NCI-H2107 treated with DMSO at 0.1 percent for 48 hours (cell line): ENCODE data around the gene RPS6KB2.
"Not testable (repeated sequence)": the region's sequence is repeated elsewhere in the genome, so short reads cannot be mapped to it uniquely, and the experiment has no call there.

ENCODE experiments used
- DNase-seq: peaks from one replicate; lab custom pipeline; 2025; ENCODE audit not compliant: unreplicated experiment; lab: John Stamatoyannopoulos, UW

The RPS6KB2 gene

DNA sequence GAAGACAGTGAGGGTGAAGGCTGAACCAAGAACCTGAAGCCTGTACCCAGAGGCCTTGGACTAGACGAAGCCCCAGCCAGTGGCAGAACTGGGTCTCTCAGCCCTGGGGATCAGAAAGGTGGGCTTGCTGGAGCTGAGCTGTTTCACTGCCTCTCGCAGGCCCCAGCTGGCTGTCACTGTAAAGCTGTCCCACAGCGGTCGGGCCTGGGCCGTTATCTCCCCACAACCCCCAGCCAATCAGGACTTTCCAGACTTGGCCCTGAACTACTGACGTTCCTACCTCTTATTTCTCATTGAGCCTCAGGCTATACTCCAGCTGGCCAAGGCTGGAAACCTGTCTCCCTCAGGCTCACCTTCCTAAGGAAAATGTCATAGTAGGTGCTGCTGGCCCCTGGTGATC lies 30.8 kb upstream of the RPS6KB2 start:
- no peak for DNase-seq

DNA sequence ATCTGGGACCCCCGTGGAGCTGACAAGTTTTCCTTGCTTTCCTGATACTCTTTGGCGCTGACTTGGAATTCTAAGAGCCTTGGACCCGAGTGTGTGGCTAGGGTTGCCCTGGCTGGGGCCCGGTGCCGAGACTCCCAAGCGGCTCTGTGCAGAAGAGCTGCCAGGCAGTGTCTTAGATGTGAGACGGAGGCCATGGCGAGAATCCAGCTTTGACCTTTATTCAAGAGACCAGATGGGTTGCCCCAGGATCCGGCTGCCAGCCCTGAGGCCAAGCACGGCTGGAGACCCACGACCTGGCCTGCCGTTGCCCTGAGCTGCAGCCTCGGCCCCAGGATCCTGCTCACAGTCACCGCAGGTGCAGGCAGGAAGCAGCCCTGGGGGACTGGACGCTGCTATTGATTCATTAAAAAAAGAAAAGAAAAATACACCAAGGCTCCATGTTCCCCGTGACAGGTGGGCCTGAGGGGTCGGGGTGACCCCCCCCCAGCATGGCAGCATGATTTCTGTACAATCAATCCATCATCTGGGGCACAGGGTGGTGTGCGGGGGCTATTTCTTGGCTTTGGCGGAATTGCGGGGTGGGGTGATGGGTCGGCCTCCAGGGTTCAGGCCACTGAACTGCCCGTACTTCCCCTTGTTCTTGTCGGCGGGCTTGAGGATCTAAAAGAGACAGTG lies 30.2 kb upstream of the RPS6KB2 start:
- no peak for DNase-seq

DNA sequence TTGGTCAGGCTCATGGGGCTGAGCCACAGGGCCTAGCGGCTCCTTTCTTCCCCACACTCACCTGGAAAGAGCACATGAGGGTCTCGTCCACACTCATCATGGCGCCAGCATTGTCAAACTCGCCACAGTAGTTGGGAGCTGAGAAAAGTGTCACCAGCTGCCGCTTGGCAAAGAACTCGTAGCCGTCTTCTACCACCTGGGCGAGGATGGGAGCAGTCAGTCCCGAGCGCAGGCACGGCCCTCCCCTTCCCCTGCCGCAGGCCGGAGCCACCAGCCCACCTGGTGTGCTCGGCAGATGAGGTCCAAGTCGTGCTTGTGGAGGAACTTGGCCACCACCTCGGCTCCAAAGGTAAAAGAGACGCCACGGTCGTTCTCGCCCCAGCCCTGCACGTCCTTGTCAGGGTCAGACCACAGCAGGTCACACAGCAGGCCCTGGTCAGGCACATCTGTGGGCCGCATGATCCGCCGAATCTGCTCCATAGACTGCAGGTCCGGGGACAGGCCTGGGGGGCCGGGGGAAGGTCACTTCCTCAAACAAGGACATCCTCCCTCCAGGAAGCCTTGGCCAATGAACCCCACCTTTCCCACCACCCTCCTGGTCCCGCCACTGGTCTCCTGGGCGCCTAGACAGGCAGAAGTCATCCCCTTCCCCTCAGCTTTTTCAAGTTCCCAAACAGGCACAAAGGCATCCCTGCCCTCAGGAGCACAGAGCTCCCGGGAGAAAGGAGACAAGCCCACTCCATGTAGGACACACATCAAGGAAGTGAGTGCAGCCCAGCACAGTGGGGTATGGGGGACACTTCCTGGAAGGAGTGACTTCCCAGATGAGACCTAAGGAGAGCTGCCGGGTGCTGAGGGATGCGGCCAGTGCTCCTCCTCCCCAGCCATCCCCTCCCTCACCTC lies 29.4 kb upstream of the RPS6KB2 start:
- no peak for DNase-seq

DNA sequence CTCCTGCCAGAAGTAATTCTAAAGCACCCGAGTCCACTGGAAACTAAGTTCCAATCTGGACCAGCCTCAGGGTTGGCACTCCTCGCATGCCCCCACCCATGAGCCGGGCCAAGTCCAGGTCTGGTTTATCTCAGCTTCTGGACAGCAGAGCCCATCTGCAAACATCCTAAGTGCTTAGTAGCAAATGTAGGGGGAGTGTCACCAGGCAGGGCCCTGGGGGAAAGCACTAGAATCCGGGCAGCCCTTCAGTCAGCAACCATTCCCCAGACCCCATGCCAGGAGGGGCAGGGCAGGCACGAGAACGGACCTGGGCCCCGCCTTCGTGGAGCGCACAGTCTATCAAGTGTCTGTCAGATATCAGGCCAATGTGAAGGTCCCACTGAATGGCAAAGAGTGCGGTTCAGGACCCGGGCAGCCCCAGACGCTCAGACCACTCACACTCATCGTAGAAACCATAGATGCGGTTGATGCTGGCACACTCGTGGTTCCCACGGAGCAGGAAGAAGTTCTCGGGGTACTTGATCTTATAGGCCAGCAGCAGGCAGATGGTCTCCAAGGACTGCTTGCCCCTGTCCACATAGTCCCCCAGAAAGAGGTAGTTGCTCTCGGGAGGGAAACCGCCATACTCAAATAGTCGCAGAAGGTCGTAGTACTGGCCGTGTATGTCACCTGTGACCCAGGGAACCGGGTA lies 27.9 kb upstream of the RPS6KB2 start:
- no peak for DNase-seq

DNA sequence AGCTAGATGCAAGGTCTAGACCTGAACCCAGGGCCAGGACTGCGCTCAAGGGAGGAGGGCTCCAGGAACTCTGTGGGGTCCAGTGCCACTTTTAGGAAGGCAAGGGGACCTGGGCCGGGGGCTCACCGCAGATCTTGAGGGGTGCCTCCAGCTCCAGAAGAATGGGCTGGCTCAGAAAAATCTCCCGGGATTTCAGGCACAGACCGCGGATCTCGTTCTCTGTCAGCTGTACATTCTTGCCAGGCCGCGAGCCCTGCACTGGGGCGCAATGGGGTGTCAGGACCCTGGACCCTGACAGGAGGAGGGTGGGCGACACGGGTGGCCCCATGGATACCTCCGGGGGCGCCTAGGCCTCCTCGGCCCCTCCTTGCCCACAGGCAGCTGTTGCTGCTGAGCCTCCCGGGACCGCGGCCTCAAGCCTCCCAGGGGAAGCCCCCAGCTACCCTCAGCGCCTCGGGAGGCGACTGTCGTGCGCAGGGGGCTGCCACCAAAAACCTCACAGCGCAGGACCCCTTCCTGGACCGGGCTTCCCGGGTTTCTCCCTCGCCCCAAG lies 27.3 kb upstream of the RPS6KB2 start:
- no peak for DNase-seq

DNA sequence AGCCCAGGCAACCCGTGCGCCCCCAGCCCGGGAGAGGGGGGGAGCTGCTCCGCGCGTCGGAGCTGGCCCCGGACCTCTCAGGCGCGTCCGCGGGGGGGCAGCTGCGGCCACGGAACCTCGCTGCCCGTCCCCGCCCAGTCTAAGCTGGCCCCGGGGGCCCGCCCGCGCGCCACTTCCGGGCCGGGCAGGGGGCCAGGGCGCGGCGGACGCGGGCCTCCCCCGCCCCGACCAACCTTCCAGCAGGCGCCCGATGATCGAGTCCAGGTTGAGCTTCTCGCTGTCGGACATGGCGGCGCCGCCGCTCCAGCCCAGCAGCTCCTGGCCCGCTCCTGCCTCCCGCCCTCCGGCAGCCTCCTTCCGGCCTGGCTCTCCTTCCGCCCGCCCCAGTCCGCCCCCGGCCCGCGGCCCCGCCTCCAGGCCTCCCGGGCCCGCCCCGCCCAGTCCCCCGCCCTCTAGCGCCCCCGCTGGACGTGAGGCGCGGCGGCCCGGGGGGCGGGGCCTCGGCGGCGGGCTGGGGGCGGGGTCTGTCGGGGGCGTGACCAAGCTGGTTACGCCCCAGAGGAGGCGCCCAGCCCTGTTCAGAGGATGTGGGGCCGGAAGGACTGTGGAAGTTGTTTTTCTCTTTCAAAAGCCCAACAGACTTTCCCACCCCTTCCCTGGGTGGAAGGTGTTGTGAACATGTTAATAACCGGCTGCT lies 26.7 kb upstream of the RPS6KB2 start, which contains the start of gene PPP1CA:
TSS of gene PPP1CA (minus strand) at position 364 of the 697 bp plus-strand sequence. CDS start at position 288, 76 bp downstream.
- DNase-seq, result peak; percentile 69

DNA sequence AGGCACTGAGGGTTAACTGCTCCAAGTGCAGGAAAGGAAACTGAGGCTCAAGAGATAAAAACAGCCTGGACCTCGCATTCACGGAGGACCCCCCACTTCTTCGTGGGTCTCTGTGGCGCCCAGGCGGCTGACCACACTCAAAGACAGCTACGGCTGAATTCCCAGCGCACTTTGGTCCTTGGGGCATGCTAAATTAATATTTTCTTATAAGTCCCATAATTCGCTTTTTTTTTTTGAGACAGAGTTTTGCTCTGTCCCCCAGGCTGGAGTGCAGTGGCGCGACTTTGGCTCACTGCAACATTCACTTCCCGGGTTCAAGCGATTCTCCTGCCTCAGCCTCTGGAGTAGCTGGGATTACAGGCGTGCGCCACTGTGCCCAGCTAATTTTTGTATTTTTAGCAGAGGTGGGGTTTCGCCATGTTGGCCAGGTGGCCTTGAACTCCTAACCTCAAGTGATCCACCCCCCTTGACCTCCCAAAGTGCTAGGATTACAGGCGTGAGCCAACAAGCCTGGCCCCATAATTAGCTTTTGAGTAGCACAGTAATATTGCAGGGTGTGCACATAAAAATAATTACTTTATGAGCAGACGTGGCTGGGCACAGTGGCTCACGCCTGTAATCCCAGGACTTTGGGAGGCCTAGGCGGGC lies 26.0 kb upstream of the RPS6KB2 start:
- DNase-seq, result not testable (repeated sequence)

DNA sequence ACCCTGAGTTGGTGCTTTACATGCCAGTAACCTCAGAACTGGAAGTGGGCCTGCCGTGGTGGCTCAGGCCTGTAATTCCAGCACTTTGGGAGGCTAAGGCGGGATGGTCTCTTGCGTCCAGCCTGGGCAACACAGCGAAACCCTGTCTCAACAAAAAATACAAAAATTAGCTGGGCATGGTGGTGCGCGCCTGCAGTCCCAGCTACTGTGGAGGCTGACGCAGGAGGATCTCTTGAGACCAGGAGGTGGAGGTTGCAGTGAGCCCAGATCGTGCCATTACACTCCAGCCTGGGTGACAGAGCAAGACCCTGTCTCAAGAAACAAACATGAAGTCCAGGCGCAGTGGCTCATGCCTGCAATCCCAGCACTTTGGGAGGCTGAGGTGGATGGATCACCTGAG lies 25.2 kb upstream of the RPS6KB2 start:
- DNase-seq, result not testable (repeated sequence)

DNA sequence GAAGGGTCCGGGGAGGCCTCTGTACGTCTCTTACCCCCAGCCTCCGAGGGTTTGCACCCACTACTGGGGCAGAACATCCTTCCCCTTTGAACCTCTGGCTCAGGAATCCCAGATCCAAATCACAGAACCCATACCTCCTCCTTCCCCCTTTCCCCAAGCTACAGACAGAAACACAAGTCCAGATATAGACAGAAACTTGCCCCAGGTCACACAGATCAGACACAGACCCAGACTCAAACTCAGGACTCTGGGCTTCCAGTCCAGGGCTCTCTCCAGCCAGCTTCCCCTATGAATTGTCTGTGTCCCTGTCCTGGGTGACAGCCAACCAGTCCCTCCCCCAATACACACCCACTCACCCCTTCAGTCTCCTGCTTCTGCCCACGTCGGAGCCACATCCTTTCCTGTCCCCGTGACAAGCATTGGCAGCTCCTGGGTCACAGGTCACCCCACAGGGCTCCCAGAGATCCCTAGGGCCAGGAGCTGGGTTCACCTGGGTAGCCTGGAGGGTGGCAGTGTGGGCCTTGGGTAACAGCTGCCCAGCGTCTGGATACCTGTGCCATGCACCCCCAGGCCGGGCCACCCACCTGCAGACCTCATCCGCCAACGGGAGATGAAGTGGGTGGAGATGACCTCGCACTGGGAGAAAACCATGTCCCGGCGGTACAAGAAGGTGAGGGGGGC lies 23.6 kb upstream of the RPS6KB2 start:
- DNase-seq, result no peak

DNA sequence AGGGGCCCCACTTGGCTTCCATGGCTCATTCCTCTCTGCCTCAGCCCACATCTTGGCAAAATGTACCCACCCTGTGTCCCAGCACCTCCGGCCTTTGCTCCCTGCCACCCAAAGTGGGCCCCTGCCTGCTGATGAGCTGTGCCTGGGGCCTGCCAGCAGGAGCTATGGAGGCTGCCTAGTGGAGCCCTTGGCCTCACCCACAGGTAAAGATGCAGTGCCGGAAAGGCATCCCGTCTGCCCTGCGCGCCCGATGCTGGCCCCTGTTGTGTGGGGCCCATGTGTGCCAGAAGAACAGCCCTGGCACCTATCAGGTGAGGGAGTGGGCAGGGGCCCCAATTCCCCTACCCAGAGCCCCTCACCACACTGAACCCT lies 23.1 kb upstream of the RPS6KB2 start:
- DNase-seq, result no peak

DNA sequence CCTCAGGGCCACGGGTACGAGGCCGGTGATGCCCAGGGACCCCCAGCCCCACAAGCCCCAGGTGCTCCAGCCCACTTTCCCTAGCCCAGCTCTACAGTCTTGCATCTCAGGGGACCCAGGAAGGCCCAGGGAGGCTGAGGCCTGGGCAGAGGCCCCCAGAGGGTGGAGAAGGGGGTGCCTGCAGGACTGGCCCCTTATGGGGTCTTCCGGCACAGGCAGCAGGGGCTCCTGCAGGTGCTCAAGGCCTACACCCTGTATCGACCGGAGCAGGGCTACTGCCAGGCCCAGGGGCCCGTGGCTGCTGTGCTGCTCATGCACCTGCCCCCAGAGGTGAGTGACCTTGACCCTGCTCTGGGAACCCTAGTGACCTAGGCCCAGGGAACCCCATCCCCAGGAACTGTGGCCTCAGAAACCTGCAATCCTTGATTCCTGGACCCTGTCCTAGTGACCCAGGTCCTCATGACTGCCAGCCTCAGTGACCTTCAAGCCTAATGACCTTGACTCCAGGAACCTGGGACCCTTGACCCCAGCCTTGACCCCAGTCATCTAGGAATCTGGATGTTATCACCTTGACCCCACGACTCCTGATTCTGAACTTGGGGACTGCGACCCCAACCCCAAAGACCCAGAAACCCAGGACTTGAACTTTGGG lies 22.5 kb upstream of the RPS6KB2 start:
- DNase-seq, result no peak

DNA sequence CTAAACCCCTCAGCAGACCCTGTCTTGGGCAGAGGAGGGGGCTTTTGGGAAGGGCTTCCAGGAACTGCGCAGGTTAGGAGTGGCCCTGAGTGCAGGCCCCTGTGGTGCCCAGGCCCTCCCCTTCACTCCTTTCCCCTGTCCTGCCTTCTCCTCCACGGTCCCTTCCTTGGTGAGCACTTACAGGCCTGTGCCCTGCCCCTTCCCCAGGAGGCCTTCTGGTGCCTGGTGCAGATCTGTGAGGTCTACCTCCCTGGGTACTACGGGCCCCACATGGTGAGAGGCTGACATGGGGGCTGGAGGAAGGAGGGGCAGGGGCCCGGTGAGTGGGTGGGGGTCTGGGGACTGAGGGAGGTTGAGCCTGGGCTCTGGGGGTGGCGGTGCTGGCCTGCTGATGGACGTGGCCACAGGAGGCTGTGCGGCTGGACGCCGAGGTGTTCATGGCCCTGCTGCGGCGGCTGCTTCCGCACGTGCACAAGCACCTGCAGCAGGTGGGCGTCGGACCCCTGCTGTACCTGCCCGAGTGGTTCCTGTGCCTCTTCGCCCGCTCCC lies 21.8 kb upstream of the RPS6KB2 start:
- DNase-seq, result no peak

DNA sequence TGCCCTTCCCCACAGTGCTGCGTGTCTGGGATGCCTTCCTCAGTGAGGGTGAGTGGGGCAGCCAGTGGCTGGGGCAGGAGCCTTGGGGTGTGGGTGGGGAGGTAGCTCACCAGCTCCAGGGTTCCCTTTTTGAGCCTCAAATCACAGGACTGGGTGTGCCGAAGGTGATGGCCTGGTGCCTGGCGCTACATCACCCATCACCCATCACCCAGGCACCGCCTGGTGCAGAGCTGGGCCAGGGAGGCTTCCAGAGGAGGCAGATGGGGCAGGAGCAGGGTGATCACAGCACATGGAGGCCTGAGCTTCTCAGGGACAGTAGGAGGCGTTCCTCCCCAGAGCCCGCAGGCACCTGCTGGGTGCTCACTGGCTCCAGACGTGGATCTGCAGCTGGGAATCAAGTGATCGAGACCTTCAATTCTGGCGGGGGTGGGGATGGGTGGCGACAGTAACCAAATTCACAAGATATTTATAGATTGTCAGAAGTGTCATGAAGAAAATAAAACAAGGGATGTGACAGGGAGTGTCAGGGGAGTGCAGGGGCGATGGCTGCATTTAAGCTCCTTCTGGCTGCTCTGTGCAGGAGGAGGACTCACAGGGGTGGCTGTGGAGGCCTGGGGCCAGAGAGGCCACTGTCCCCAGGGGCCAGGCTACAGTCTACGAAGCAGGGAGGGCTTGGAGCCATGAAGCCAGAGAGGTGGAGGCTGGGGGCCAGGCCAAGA lies 21.2 kb upstream of the RPS6KB2 start:
- no peak for DNase-seq

DNA sequence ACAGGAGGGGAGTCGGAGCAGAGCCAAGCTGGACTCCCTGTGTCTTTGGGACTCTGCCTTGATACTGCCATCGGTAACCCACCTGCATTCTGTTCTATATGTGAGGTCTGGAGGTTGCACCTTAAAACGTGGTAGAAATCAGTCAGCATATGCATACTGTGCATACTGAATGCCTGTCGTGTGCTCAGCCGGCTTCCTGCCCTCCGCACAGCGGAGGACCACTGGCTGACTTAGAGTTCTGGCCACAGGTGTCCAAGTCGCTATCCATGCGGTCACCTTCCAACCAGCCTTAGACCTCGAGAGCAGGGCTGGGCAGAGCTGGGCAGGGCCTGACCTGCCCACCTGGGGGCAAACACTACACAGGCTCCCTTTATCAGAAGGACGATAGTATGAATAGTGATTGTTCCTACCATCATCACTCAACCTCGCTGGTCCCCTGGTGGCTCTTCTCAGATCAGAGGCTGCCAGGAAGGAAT lies 20.6 kb upstream of the RPS6KB2 start:
- DNase-seq, result no peak

DNA sequence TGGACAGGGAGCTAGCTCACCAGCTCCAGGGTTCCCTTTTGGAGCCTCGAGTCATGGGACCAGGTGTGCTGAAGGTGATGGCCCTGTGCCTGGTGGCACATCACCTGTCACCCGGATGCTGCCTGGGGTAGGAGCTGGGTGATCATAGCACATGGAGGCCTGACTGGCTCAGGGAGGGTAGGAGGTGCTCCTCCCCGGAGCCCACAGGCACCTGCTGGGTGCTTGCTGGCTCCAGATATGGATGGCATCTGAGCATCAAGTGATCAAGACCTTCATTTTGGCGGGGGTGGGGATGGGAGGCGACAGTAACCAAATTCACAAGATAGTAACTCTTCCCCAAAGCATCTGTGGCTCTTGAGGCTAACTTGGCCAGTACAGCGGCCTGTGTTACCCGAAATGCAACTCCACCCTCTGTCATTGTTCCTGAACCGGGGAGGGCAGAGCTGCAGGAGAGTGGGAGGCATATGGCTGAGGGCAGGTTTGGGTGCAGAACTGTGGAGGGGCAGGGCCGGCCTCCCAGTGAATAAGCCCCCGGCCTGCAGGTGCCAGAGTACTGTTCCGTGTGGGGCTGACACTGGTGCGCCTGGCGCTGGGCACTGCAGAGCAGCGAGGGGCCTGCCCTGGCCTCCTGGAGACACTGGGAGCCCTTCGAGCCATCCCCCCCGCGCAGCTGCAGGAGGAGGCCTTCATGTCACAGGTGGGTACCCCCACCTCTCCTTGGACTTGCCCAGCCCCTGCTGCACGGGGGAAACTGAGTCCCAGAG lies 19.7 kb upstream of the RPS6KB2 start:
- no peak for DNase-seq

DNA sequence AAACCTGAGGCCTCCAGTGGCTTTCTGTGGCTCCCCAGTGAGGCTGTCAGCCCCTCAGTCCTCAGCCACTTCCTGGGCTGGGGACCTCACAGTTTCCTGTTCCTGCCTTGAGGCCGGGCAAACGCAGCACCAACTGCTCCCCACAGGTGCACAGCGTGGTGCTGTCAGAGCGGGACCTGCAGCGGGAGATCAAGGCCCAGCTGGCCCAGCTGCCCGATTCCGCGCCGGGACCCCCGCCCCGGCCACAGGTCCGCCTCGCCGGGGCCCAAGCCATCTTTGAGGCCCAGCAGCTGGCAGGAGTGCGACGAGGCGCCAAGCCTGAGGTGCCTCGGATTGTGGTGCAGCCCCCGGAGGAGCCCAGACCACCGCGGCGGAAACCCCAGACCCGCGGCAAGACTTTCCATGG lies 19.0 kb upstream of the RPS6KB2 start:
- no peak for DNase-seq

DNA sequence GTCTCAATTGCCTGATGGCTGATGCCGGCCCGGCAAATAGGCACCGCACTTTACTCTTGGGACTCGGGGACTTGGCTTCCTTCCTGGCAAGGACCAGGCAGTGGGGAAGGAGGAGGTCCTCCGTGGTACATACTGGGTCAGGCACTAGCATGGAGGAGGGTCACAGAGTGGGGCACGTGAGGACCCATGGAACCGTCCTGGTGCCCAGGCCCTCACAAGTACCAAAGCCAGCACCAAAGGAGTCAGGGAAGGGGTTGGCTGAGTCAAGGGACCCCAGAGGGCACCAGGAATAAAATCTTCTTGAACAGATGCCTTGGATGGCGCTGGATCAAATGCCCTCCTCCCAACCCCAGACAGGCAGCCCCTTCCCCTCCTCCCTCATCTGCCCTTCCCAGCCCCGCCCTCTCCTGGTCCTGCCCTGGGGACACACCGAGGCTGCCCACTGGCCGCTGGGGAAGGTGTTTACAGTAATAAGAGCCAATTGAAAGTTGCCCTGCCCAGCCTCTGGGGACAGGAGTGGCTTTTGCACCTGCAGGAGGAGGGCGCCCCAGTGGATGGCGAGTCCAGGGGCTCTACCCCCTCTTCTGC lies 18.4 kb upstream of the RPS6KB2 start:
- DNase-seq, result peak; percentile 37
